NCI-H345 (cell line): ENCODE data around the gene CDH7.

Experiments
- DNase-seq: peaks from one replicate; lab custom pipeline; 2025; lab: John Stamatoyannopoulos, UW

Gene CDH7

DNA sequence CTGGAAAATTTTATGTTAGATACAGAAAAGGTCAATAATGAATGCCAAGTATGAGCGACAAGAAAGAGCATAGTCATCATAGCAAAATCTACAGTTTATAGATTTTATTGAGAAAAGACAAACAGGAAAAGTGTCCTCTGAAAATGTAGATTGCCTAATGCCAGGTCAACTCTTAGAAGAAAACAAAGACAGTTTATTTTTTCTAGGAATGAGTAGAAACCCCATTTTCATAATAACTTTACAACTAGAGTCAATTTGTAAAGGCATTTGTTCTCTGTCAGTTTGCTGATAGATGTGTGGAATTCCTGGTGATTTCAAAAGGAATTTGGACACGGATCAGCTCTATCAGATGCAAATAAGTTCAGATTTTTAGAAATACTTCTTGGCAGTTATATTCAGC lies 16.6 kb downstream of the CDH7 start:
- no peak for DNase-seq

DNA sequence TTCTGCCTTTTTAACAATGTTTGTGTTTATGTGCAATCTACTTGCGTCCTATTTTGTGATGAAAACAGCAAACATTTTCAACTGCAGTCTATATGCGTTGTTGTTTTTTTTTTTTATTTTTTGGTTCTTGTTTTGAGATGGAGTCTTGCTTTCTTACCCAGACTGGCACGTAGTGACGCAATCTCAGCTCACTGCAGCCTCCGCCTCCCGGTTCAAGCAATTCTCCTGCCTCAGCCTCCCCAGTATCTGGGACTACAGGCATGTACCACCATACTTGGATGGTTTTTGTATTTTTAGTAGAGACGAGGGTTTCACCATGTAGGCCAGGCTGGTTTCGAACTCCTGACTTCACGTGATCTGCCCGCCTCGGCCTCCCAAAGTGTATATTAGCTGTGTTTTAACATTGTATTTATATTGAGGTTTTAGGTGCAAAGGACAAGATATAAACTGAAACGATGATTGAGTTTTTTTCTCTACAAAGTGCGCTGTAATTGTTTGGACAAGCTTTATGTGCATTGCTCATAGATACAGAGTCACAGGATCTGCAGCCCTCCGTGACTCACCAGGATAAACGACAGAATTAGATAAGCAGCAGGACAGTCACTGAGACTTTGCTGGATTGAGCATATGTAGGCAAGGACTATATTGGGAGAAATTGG lies 17.4 kb downstream of the CDH7 start:
- DNase-seq = no peak

DNA sequence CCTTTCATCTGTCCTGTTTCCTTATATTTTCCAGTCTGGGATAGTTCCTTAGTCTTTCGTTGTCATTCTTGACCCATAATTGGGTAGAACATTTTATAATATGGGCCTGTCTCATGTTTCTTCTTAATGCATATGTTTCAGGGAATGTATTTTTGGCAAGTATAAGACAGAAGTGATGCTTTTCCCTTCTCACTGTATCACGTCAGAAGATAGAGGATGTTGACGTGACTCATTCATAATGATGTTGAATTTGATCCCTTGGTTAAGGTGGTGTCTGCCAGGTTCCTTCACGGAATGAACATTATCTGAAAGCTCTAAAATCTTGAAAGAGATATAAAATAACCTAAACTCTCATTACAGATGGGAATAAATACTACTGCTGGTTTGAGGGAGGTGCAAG lies 18.8 kb downstream of the CDH7 start:
- DNase-seq = no peak

DNA sequence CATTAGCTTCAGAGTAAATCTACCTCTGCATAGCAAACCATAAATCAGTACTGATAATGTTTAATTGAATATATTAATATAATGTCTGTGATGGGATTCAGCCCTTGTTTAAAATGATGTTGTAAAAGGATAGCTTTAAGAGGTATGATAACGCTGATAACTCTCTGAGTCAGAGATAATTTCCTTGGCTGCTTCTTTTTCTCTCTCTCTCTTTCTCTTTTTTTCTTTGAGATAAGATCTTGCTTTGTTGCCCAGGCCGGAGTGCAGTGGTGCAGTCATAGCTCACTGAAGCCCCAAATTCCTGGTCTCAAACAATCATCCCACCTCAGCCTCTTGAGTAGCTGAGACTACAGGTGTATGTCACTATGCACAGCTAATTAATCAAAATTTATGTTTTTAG lies 35.7 kb downstream of the CDH7 start:
- DNase-seq = no peak

DNA sequence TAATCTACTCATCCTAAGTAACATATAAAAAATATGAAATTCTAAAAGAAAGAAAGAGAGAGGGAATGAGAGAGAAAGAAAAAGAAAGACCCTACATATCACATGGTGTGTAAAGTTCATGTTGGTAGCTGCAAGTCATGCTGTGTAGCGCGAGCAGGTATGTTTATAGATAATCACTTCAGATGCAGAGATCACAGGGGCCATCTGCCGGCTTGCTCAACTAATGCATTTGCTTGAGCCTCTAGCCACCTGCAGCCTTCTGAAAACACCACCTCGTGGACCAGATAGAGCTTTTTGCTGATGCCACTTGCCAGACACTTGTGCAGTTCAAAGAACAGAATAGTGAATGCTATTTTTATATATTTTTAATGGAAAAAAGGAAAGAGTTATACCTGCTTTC lies 37.6 kb downstream of the CDH7 start:
- DNase-seq = peak; percentile 40

DNA sequence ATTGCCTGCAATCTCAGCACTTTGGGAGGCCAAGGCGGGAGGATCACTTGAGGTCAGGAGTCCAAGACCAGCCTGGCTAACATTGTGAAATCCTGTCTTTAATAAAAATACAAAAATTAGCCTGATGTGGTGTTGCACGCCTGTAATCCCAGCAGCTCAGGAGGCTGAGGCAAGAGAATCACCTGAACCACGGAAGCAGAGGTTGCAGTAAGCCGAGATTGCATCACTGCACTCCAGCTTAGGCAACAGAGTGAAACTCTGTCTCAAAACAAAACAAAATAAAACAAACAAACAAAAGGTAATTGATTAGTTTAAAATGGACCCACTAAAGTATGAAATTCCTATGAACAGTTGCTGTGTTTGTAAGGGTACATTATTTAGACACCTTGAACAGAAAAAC lies 39.8 kb downstream of the CDH7 start:
- DNase-seq = no peak

DNA sequence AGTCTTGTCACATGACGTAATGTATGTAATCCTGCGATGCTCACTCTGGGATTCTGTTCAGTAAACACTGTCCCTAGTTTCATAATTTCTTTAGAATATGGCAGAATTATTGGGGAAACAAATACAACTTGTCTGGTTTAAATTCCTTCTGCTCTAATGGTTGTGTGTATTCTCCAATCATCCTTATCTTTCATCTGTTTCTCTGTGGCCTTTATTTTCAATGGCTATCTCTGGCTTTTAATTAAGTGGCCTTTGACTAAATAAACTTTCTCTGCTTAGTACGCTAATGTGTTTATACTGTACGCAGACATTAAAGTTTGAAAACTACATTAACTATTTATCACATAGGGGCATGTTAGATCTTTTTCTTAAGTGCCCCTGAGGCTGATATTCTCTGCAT lies 40.9 kb downstream of the CDH7 start:
- no peak for DNase-seq

DNA sequence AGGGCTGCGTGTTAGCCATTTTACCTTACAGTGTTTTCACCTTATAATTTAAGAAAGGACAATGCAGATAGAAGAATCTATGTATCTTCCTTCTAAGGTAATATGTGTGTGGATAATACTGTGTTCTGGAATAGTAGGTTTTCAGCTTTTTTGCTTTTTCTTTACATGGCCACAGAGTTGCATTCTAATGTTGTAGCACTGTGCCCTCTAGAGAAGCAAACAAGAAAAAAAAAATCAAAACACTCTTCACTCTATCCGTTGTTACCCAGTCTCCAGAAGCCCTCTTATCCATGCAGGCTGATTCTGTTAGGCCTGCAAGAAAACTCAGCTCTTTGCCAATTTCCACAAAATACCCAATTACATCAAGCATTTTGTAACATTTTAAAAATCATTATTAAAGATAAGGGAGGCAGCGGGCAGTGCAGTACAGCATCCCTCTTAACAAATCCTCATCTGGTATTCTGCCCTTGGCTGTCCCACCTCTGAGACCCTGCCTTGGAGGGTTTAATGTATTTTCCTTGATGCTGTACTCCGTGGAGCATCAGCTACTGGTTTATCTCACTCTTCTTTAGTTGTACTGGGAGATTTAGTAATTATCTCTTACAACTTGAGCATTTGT lies 41.8 kb downstream of the CDH7 start:
- DNase-seq = no peak

DNA sequence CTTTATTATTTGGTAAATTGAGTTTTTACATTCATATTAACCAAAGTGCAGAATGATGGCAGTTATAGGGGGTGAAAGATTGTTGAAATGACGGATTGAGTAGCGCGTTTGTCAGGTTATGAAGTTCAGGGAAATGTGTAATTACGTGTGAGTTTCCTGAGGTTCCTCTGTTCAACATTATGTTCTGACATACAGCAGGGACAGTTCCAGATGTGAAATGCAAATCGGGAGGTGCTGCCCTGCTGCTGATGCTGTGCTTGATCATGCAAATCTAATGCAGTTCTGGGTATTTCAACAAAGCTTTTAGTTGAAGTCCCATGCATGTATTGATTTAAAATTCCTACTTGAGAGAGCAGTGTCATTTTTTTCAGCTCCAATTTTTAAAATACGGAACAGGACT lies 57.9 kb downstream of the CDH7 start:
- DNase-seq = no peak

DNA sequence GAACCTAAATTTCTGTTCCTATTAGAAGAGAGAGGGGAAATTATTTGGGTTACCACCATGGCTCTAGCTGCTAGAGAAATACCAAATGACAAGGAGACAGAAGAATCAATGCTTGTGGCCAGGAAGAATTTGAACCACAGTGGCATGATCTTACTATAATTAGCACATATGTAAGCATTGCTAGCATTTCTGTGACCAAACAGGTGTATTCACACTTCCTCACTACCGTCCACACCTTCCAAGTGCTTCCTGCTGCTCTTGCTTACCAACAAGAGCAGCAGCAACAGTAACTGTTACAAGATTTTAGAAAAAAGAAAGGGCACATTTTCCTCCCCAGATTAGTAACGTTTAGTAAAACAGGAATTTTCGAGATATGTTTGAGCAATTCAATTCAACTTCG lies 60.5 kb downstream of the CDH7 start:
- DNase-seq = no peak

DNA sequence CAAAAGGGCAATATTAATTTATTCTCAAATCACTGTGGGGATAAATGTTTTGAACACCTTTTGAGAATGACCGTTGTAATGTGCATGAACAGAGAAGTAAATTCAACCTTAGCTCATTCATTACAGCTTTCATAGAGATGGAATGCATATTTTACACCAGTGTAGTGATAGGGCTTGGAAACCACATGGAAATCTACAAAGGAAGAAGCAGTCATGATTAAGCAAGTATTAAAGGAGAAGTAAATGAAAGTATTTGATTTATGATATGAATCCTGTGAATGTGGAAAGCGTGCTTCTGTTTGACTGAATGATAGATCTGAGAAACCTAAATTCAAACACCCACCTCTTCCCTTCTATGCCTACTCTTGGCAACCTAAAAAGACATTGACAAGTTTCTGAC lies 64.7 kb downstream of the CDH7 start:
- no peak for DNase-seq

DNA sequence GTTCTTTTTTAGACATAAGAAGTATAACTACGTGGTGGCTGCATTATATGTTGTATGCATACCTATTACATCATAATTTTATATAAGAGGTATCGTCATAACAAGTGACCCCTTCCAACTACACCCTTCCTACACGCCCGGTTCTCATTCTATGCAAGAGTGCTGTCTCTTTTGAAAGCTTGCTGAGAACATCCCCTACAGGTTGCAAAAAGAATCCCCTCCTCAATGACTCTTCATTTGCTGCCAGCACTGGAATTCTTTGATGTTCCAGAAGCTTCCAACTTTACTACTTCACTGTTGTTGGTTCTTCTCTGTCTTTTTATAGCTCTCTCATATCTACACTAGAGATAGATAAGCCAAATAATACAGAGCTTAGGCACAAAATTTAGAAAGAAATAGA lies 66.4 kb downstream of the CDH7 start:
- no peak for DNase-seq

DNA sequence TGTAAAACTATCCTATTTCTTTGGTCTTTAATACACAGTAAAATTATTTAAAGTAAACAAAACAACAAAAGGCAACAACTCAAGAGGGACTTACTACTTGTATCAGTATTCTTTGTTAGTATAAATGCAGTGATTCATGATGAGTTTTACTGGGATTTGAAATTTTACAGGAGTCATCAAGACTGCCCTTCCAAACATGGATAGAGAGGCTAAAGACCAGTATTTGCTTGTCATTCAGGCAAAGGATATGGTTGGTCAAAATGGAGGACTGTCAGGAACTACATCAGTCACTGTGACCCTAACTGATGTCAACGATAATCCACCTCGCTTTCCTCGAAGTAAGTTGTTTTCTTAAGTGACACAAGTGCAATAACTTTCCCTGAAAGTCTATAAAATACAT lies 71.1 kb downstream of the CDH7 start:
- no peak for DNase-seq

DNA sequence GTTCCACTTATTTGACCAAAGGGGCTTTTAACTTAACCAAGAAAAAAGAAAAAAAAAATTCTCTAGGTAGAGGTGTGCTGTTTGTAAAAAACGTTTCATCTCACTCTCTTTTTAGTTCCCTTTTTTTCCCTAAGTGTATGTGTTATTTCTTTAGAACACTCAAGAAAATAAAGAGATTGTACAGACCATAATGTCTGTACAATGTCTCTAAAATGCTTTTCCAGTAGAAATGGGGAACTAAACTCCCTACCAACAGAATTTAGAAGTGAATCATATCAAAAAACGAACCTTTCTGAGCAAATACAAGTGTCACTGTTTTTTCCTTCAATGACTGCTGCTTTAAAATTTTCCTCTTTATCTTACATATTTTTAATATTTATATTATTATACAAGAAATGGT lies 72.0 kb downstream of the CDH7 start:
- DNase-seq = no peak

DNA sequence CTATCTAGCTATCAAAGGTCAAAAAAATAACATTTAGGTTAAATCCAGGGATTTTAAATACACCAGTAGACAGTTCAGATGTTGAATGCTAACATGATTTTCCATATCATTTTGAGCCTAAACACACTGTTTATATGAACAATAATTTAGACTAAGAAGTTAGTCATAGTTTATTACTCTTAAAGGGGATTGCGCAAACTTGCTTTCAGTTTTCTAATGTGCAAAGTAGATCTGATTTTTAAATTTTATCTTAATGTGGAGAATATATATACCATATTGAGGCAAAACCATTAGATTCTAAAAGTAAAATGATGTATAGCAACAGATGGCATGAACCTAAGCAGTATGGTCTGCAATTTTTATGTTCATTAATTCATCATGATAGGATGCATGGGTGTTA lies 76.6 kb downstream of the CDH7 start:
- DNase-seq = no peak

DNA sequence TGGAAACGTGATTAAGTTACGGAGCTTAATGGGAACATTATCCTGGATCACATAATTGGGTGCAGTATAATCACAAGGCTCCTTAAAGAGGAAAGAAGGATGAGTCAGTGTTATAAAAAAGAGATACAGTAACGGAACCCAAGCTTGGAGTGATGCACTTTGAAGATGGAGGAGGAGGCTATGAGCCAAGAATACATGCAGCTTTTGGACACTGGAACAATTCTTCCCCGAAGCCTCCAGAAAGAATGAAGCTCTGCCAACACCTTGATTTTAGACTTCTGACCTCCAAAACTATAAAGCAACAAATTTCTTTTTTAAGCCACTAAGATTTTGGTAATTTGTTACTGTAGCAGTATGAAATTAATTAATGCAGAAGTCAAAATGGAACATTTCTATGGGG lies 85.1 kb downstream of the CDH7 start:
- no peak for DNase-seq

DNA sequence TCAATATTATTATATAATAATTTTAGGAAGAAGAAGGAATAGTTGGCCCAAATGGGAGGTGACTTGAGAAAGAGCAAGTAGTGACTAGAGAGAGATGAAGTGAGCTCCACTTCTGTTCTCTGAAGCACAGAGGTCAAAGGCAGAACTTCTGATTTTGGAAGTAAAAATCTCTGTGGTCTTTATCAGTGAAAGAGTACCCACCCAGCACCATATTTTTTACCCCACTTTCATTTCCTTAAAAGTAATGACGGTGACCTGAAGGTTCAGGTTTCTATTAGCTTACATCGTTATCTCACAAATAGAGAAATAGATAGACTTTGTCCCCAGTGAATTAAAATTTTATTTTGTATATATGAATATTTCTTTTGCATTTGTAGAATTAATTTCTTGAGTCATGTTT lies 95.3 kb downstream of the CDH7 start:
- DNase-seq = no peak

DNA sequence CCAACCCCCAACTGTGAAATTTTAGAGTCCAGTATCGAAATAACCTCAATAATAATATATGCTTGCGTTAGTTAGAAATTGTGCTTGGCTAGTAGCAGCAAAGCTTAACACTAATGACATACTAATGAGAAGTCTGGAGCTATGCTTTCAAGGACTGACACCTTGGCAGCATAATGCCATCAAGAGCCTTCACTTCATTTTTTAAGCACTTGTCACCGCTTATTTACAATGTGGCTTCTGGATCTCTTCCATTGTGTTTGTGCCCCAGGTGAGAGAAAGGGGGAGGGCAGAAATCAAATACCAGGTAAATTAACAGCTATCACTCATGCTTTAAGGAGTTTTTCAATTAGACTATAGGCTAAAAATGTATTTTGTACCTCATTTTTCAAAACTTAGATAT lies 101.5 kb downstream of the CDH7 start:
- DNase-seq = peak; percentile 9

DNA sequence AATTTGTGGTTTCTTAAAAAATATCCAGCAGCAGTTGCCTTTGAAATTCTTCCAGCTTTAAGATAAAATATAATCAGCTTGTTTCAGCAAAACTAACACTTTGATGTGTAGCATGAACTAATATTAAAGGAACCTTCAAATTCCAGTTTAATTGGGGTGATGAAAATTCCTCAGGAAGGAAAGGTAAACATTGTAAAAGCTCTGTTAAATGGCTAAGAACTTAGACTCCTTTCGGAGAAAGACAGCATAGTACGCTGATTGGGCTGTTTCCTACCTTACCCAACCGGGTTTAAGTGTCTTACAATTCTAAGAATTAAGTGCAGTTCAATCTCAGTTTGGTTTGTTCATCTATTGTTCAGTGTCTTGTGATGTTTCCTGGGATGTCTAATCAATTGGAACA lies 108.3 kb downstream of the CDH7 start:
- no peak for DNase-seq

DNA sequence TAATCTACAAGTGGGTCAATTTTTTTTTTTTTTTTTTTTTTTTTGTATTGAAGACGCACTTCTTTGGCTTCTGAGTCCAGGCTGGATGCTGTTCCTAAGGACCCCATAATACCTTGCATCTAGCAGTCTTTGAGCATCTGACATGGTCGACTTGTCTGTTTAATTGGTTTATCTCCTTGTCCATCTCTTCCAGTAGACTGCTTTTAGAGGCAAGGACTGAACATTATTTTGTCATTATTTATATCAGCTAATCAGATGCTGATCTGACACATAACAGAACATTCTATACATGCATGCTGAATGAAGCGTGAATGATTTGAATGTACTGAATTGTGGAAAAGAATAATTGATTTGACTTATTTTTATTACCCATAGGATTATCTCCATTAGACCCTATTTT lies 118.7 kb downstream of the CDH7 start:
- no peak for DNase-seq

DNA sequence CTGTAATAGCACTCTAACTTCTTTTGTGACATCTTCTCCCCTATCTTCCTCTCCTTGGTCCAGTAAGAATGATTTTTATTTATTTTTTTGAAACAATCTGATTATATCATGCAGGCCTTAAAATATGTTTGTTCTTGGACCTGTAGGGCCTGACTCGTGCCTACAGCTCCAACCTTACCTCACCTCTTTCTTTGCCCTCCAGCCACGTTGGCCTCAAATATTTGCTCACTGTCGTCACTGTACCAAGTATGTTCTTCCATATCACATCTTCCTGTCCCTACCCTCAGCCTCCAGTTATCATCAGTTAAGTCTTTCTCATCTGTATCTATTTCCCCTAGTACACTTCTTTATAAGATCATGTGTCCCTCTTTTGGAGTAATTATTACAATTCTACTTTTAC lies 125.5 kb downstream of the CDH7 start:
- DNase-seq = no peak

DNA sequence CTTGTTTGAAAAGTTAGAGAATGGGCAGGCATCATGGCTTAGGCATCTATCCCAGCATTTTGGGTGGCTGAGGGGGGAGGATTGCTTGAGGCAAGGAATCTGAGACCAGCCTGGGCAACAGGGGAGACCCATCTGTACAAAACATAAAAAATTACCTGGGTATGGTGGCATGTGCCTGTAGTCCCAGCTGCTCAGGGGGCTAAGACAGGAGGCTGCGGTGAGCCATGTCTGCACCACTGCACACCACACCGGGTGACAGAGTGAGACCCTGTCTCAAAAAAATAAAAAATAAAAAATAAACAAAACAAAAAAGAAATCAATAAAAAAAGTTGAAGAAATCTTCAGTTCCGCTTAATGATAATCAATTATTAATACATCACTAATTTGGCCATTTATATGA lies 146.5 kb downstream of the CDH7 start:
- DNase-seq = no peak

DNA sequence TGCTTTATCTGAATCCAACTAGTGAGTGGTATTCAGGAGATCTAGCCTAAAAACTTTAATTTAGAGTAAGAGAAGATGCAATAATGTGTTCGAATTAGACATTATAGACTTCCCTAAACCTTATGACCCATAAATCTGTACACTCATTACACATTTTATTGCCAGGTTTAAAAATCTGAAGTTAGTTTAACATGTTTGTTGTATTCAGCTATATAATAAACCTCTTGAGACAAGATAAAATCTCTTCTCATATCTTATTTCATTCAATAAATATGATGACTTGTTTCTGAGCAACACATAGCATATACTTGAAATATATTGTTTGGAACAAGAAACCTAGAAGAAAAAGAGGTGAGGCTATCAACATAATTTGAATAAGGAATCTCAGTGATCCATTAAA lies 150.7 kb downstream of the CDH7 start:
- no peak for DNase-seq

DNA sequence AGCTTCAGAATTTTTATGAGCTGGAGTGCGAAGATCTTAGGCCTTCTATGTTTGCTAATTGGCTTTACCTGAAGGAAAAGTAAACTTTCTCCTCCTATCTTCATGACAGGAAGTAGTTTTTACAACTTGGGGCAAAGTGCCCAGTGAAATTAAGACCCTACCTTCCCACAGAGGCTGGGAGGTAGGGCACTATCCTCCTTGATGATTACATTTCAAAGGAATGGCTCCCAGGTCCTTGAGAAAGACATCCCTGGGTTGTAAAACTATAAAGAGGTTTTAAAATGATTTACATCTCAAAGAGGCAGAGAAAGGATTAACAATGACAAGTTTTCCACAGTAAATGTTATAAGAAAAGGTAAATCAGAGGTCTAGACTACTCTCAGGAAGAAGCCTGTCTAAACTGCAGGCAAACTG lies 155.8 kb downstream of the CDH7 start:
- DNase-seq = no peak
